Stimulated activated CD8-positive, alpha-beta memory T cell treated with anti-CD3 and anti-CD28 coated beads, Interleukin-7, amount 100 ng/mL, for 24 hours (primary cell): ENCODE data around the gene TGM2.

Experiments
- DNase-seq: peaks from one replicate; pipeline ENCODE4 v3.0.0-alpha.2; 2020; ENCODE audit warnings: low read depth

The TGM2 gene

GRCh38 chr20:38177201-38177600 lies 12.1 kb upstream of the TGM2 start:
- no peak for DNase-seq

DNA sequence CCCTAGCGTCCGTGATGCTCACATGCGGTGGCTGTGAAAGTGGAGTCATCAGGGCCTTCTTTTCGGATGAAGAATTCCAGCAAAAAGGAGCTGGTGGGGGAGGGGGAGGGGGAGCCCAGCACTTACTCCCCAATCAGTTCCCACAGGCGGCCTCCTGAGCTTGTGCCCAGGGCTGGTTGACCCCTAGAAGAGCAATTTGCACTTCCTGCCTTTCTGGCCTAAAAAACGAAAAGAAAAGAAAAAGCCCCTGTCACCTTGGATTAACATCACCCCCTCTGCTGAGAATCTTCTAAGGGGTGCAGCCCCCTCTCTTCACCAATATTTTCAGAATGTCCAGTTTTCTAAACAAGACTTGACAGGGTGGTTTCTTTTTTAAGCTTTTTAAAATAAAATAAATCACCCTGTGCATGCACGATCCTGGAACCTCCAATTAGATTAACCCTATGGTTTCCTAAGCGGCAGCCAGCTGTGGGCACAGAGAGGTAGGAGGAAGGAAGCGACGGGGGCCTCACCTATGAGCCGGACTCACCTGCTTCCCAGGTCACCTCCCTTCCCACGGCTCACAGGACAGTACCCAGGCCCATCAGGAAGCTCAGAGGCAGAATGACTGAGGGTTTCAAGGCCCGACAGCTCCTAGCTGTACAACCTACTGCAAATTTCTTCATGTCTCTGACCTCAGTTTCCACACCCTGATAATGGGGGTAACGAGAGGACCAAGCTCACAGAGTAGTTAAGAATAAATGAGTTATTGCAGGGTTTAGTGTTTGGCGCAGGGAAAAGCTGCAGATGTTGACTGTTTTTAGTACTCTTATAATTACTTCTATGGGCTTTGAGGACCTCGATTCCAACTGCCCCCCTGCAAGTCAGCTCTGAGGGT lies 10.5 kb upstream of the TGM2 start:
- DNase-seq: no peak

- DNase-seq: no peak
Measured at GRCh38 chr20:38173237-38174156, 8.4 kb upstream of the TGM2 start.

- no peak for DNase-seq
Measured at GRCh38 chr20:38172408-38172807, 7.3 kb upstream of the TGM2 start.

DNA sequence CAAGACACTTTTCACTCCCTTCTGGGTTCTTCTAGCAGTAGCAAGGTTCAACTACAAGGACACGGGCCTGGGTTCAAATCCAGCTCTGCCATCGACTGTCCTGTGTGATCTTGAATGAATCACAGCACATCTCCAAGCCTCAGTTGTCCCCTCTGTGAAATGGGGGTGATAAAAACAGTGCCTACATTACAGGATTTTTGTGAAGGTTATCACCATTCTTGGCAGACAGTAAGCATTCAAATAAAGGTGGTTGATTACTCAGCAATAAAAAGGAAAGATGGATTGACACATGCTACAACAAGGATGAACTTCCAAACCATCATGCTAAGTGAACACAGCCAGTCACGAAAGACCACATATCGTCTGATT lies 6.6 kb upstream of the TGM2 start:
- no peak for DNase-seq

- no peak for DNase-seq
Measured at GRCh38 chr20:38170826-38171674, 6.0 kb upstream of the TGM2 start.

- DNase-seq: no peak
Measured at GRCh38 chr20:38170219-38170825, 5.3 kb upstream of the TGM2 start.

- DNase-seq: no peak
Measured at GRCh38 chr20:38169636-38170193, 4.6 kb upstream of the TGM2 start.

DNA sequence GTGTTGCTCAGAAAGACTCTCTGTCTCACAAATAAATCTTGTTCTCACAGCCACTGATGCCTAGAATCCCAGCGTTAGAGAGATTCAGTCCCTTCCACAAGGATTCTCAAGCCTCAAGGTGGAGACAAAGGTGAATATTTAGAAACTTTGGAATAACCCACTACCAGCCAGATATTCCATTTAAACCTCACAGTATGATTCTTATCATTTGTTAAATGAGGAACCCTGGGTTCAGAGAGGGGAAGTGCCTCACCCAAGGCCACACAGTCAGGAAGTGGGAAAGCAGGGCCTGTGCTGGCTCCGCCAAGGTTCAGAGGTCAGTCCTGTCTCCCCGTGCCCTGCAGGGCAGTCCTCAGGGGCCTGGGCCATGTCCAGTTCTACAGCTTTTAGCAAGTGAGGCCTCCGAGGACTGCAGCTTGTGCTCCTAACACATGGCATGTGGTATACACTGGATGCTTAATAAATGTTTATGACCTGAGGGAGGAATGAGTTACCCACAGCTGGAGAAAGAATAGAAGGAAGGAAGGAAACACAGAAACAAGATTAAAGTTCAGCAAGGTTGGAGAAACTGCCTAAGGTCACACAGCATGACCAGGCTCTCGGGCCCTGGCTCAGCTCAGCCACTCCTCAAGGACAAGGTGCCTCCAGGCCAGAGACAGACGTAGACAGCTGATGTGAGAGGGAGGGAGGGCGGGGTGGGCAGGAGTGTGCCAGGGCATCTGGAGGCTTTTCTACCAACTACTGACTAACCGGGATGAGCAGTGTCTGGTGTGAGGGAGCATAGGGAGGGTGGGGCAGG lies 3.9 kb upstream of the TGM2 start:
- DNase-seq: no peak

GRCh38 chr20:38167851-38168760 lies 3.0 kb upstream of the TGM2 start:
- no peak for DNase-seq

DNA sequence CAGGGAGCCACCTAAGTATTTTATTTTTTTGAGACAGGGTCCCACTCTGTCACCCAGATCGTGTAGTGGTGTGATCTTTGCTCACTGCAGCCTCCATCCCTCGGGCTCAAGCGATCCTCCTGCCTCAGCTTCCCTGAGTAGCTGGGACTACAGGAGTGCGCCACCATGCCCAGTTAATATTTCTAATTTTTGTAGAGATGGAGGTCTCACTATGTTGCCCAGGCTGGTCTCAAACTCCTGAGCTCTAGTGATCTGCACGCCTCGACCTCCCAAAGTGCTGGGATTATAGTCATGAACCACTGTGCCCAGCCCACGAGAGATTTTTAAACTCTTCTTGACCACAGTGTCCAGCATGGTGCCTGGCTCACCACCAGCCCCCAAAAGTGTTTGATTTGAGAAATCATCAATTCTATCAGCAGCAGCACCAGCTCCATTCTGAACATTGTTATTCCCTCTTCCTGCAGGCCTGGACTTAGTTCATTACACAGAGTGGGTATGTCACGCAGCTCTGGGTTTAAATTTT lies 2.3 kb upstream of the TGM2 start:
- no peak for DNase-seq

- DNase-seq: no peak
Measured at GRCh38 chr20:38166703-38167233, 1.7 kb upstream of the TGM2 start.

DNA sequence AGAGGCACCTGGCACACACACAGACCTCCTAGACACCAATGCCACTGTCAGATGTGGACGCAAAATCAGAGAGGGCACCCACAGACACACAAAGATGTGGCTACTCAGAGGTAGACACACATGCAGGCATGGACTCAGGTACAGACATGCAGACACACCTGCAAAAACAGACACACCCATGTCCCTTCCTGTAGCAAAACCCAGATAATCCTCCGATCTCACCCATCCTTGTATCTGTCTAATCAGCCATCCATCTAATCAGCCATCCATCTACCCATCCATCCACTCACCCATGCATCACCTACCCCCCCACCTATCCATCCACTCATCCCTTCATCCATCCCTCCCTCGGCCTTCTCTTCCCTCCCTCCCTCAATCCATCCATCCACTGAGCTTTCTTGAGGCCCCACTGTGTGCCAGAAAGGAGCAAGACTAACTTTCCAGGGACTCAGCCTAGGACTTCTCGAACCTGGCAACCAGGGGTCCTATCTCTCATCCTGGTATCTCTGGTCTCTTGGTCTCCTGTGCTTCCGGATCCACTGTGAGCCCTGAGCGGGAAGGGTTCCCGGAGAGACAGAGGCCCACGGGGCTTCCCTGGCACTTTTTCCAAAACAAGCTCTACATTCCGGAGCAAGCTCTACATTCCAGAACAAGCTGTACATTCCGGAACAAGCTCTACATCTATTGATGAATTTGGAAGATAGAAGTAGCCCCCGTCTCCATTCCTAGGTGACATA lies 1.1 kb upstream of the TGM2 start:
- no peak for DNase-seq

GRCh38 chr20:38164624-38165088 lies 414 bp downstream of the TGM2 start:
- DNase-seq: no peak

DNA sequence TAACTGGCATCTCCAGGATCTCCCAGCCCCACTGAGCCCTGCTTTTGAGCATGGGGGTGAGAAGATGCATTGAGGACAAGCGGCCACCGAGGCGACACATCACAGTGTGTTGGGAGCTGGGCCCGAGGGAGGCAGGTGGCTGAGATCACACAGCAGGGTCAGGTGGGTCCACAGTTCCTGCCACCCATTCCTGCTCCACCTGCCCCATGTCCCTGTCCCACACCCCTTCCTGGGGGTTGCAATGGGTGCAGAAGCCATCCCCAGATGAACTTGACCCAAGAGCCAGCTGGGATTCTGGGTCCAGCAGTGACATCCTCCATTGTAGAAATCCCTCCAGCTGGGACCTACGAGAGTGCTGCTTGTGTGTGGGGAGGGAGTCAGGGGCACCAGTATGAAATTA lies 1.0 kb downstream of the TGM2 start:
- DNase-seq: no peak

- DNase-seq: no peak
Measured at GRCh38 chr20:38162878-38163875, 1.9 kb downstream of the TGM2 start.

DNA sequence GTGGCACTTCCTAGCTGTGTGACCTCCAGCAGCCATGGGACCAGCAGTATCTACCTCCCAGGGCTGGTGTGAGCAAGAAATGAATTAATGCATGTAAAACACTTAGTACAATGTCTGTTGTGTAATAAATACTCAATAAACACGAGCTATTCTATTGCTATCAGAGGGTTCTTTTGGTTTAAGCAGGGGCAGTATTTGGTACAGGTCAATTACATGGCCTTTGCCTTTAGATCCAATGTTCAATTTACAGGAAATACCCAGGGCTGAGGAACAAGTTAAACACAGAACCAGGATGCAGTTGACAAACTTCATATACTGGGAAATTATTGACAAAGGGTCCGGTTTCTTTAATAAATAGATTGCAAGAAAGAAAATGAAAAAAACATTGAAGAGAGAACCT lies 2.9 kb downstream of the TGM2 start:
- no peak for DNase-seq
